D721Med (cell line): Measurements from ENCODE around the gene SOX30.
A peak's percentile ranks its signal among the peaks of the same experiment; 100 is the strongest.

ENCODE experiments used
- DNase-seq: peaks from one replicate; pipeline ENCODE4 v3.0.0; 2011; ENCODE audit warnings: low spot score; ENCODE audit not compliant: insufficient read length
- FAIRE-seq: peaks from 2 replicates; lab custom pipeline; 2011; peaks lifted over from hg19 to GRCh38; lab: Jason Lieb, UNC
- TF ChIP-seq, protein P1 (sequence below): IDR thresholded peaks from 2 replicates; pipeline ENCODE4 v1.5.1; 2012; ENCODE audit warnings: mild to moderate bottlenecking, control low read depth; ENCODE audit not compliant: insufficient read depth; ENCODE audit errors: missing control alignments

Gene SOX30

GRCh38 chr5:157657516-157657915 lies 5.3 kb upstream of the SOX30 start:
- no peak for DNase-seq
- TF ChIP-seq, protein P1, sequence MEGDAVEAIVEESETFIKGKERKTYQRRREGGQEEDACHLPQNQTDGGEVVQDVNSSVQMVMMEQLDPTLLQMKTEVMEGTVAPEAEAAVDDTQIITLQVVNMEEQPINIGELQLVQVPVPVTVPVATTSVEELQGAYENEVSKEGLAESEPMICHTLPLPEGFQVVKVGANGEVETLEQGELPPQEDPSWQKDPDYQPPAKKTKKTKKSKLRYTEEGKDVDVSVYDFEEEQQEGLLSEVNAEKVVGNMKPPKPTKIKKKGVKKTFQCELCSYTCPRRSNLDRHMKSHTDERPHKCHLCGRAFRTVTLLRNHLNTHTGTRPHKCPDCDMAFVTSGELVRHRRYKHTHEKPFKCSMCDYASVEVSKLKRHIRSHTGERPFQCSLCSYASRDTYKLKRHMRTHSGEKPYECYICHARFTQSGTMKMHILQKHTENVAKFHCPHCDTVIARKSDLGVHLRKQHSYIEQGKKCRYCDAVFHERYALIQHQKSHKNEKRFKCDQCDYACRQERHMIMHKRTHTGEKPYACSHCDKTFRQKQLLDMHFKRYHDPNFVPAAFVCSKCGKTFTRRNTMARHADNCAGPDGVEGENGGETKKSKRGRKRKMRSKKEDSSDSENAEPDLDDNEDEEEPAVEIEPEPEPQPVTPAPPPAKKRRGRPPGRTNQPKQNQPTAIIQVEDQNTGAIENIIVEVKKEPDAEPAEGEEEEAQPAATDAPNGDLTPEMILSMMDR = no peak
- FAIRE-seq = peak; percentile 25

DNA sequence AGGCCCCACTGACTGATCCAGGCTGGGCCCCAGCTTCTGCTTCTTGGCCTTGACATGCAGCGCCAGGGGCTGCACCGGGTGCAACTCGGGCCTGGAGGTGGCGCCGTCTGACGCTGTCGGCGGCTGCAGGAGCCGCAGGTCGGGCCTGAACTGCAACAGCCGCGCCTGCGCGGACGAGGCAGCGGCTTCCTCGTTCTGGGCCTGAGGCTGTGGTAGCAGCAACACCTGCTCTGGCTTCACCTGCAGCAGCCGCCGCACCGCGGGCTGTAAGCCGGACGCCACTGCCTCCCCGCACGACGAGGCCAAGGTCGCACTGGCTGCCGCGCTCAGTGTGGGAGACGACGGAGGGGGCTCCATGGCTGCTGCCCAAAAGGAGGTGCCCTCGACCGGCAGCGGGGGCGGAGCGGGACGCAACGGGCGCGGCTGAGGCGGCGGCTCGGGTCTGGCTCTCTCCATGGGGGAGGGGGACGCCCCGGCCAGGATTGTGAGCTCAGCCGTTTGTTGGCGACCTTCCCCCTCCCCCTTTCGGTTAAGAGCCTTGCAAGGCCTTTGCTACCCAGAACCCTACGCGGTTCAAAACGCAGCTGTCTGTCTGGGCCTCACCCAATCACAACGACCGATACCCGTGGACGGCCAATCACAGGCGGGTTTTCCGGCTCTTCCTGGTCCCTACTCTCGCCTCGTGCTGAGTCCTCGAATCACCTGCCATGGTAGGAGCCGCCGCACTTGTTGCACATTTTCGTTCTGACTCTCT lies 438 bp downstream of the SOX30 start:
- TF ChIP-seq, protein P1 = no peak
- no peak for FAIRE-seq
- no peak for DNase-seq

DNA sequence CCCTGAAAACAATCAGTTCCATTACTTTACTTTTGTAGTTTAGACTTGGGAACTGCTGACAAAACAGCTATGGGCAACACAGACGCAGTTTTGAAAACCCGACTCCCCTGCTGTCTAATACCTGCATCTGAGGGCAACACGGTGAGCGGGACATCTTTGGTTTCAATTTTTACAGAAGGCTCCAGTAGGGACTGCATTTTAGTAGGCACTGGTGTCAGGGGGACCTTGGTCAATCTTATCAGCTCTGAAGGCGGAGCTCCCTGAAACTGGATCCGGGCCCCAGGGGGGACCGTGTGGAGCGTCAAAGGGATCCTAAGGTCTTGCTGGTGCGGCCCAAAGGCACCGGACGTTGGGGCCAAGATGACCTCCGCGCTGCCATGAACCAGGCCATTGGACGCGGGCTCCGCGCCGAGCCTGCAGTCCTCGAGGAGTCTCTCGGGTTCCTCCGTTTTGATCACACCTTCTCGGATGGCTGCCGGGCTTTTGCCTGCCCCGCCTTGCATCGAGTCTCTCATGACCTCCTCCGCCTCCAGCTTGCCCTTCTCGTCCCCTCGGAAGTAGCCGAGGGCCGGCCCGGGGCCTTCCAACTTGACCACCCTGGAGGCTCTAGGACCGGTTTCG lies 1.1 kb downstream of the SOX30 start:
- no peak for FAIRE-seq
- no peak for DNase-seq
- TF ChIP-seq, protein P1 = no peak

DNA sequence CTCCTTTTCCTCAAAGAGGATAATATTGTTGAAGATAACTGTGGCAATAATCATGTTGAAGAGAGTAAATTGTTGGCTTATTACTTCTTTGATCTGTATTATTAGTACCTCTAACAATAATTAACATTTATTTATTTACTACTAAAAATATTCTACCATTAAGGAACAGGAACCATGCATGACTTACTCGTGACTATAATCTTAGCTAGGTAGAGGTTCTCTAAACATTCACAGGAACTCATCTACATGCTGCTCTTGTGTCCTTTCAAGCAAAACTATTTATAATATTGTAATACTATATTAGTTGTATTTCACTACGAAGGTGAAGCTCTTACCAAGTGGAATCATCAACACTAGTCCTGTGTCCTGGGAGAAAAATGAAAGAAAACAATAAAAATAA lies 3.1 kb downstream of the SOX30 start:
- FAIRE-seq = no peak
- no peak for DNase-seq
- TF ChIP-seq, protein P1 = no peak

GRCh38 chr5:157648275-157648990 lies 3.8 kb downstream of the SOX30 start:
- TF ChIP-seq, protein P1 = no peak
- DNase-seq (no peak), FAIRE-seq (no peak)

DNA sequence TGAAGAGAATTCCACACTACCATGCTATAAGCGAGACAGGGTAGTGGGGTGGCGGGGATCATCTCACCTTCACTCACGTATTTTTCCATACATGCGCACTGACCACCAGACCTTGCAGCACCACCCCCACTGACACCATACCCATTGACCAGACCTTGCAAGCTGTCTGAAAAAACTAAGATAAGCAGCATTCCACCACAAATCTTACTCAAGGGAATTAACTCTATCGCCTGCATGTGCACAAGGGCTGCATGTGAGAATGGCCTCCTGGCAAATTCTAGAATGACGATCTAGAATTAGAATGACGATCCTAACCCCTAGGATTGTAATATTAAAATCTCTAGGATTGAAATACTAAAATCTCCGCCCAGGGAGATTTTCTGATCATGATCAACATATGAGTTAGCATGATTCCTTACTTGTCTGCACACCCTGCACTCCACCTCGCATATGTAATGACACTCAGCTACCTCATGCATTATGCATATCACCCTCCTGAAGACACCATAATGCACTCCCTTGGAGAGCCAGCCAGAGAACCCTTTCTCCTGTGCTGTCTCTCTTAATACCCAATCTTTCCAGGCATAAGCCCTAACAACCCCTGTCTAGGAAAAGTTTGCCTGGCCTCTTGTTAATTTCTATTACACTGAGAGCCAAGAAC lies 11.7 kb downstream of the SOX30 start:
- DNase-seq (no peak), FAIRE-seq (no peak)
- TF ChIP-seq, protein P1 = no peak
